Measurements from ENCODE around the gene IMPA2. TPM values are rescaled to one million over a fixed set of nuclear protein-coding genes. Genes with fewer than 3 reads are reported as not detected.

IMPA2 gene
- total and polyA plus RNA-seq, 2 of the 4 experiments (the other 2 are of a cell fraction) = 5.4 to 5.5 TPM

DNA sequence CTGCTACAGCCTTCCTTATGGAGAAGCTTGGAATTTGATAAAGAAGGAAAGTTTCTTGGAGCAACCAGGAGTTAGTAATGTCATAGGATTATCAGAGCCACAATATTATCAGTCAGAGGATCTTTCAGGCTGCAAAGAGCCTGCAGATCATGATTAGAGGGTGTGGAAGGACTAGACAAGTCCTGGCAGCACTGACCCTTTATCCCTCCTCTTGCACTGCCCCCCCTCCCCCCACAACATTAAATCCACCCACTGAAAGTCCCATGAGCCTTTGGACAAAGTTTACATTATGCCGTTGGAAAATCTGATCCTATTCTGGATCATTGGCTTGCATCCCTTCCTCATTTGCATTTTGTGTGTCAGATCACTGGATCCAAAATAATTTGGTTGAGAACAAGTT, 18.7 kb upstream of the IMPA2 start:
- Histone ChIP-seq H2BK20ac (ENCODE audit: low read depth, low read length) (peak overlapping the region; percentile 73), H3K79me1 (ENCODE audit: low read depth in 1 of 2, low read length in 2 of 2) (no peaks in the 10 kb centered on the region), H3K36me3 (ENCODE audit: control insufficient read depth, insufficient read depth, low read length) (no peaks in the 10 kb centered on the region), H2AK5ac (ENCODE audit: low read depth, low read length) (no peak overlapping the region), H3K9ac (ENCODE audit: low read depth, low read length) (no peak overlapping the region), H3K4me3 (ENCODE audit: insufficient read depth, low read depth, low read length) (no peak overlapping the region), H4K8ac (ENCODE audit: low read depth in 2 of 2, low read length in 2 of 2) (peak overlapping the region; percentile 17 to 92; a peak in 3 of 4 replicates), H3K9me3 (ENCODE audit: control insufficient read depth, insufficient read depth, low read length) (no peaks in the 10 kb centered on the region; the same call in 1 of the 2 replicates), H3K27ac (ENCODE audit: insufficient read depth, low read length) (no peak overlapping the region), H3K14ac (replicated peaks; ENCODE audit: low read depth, low read length) (peak overlapping the region; percentile 12; the same call in 1 of the 2 replicates), H3K23ac (ENCODE audit: low read depth, low read length) (no peak overlapping the region; the same call in 1 of the 2 replicates), H3K56ac (ENCODE audit: extremely low read depth, insufficient read depth, low read length) (0 out of 2 replicates have a peak overlapping the region, but pooled peaks have one; percentile 47), H3K4me2 (ENCODE audit: low read depth, low read length) (peak overlapping the region; percentile 46; the same call in 1 of the 2 replicates), H2BK120ac (ENCODE audit: low read depth, low read length) (peak overlapping the region; percentile 83), H2AK9ac (replicated peaks; ENCODE audit: low read depth, low read length, poor library complexity) (no peak overlapping the region), H2AFZ (replicated peaks; ENCODE audit: low read length, poor library complexity) (peak overlapping the region; percentile 82), H3K4me1 (ENCODE audit: control insufficient read depth, insufficient read depth, low read length) (peaks cover 11% of the 10 kb centered on the region), H3K27me3 (ENCODE audit: control insufficient read depth, insufficient read depth, low read length) (no peaks in the 10 kb centered on the region), H3K18ac (ENCODE audit: low read depth, low read length) (peak overlapping the region; percentile 93), H4K91ac (ENCODE audit: insufficient read depth, low read depth, low read length) (peak overlapping the region; percentile 42; the same call in 1 of the 2 replicates), H3K9me1 (ENCODE audit: insufficient read depth, low read length) (no peaks in the 10 kb centered on the region), H2BK5ac (ENCODE audit: low read depth, low read length, poor library complexity, severe bottlenecking) (peak overlapping the region; percentile 86), H4K5ac (ENCODE audit: low read depth, low read length) (peak overlapping the region; percentile 97), H2BK15ac (ENCODE audit: low read depth, low read length) (peak overlapping the region; percentile 2; the same call in 1 of the 3 replicates), H4K20me1 (ENCODE audit: insufficient read depth, low read length) (no peaks in the 10 kb centered on the region), H3K4ac (ENCODE audit: low read depth, low read length) (peak overlapping the region; percentile 73; the same call in 1 of the 2 replicates)
- in situ Hi-C loops (cut with MboI; ENCODE audit: low sequenced_read_pairs) = no loop called here
- dilution Hi-C loops (cut with HindIII; ENCODE audit: low sequenced_read_pairs, unreplicated experiment) = no loop called here
- intact Hi-C loops (cut with micrococcal nuclease) = no loop called here
- DNase-seq (no peak), ATAC-seq (ENCODE audit: low read depth) (peak; percentile 16; the same call in 1 of the 2 replicates)
- POLR2A ChIA-PET (ENCODE audit: unreplicated experiment) = no interaction called here
- CTCF ChIA-PET = interaction anchor here (0.6 to 1.0 kb wide), 2 partner anchors 45 to 76 kb away, joined by 3 read pairs; no protein-coding TSS in a partner anchor
- no CpG with 5 or more reads among the region's 1 CpG for WGBS, 2 experiments (ENCODE audit: extremely low coverage in 2 of 2, insufficient read length in 1 of 2)
- TF ChIP-seq FOS (IDR thresholded peaks at IDR 0.05; ENCODE audit: low read depth, low read length) (no peak), MAZ (IDR thresholded peaks at IDR 0.05; ENCODE audit: borderline replicate concordance, low read depth, low read length) (no peak), RFX5 (IDR thresholded peaks at IDR 0.05; ENCODE audit: low read depth, low read length) (no peak), CEBPB (IDR thresholded peaks at IDR 0.05; ENCODE audit: low read depth, low read length) (no peak), POLR2A (IDR thresholded peaks at IDR 0.05; ENCODE audit: low read depth, low read length) (no peak), RAD21 (IDR thresholded peaks at IDR 0.05; ENCODE audit: low read length) (no peak), CHD1 (IDR thresholded peaks at IDR 0.05; ENCODE audit: low read depth, low read length) (no peak), BHLHE40 (IDR thresholded peaks at IDR 0.05; ENCODE audit: low read depth, low read length) (no peak), MXI1 (IDR thresholded peaks at IDR 0.05; ENCODE audit: borderline replicate concordance, low read depth, low read length) (no peak)
- TF ChIP-seq, protein P1, sequence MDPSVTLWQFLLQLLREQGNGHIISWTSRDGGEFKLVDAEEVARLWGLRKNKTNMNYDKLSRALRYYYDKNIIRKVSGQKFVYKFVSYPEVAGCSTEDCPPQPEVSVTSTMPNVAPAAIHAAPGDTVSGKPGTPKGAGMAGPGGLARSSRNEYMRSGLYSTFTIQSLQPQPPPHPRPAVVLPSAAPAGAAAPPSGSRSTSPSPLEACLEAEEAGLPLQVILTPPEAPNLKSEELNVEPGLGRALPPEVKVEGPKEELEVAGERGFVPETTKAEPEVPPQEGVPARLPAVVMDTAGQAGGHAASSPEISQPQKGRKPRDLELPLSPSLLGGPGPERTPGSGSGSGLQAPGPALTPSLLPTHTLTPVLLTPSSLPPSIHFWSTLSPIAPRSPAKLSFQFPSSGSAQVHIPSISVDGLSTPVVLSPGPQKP (IDR thresholded peaks at IDR 0.05; ENCODE audit: borderline replicate concordance, low read depth, low read length) = no peak
- TF ChIP-seq, protein P2, sequence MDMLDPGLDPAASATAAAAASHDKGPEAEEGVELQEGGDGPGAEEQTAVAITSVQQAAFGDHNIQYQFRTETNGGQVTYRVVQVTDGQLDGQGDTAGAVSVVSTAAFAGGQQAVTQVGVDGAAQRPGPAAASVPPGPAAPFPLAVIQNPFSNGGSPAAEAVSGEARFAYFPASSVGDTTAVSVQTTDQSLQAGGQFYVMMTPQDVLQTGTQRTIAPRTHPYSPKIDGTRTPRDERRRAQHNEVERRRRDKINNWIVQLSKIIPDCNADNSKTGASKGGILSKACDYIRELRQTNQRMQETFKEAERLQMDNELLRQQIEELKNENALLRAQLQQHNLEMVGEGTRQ (IDR thresholded peaks at IDR 0.05; ENCODE audit: low read depth, low read length) = no peak
- BruUV-seq (replicated peaks) = no TSS peak
